HG03342 (cell line): ENCODE results near the gene CCL13.

Experiments
- ATAC-seq: cut with Tn5 transposase; IDR thresholded peaks from one replicate; pipeline ENCODE4 v1.9.1; 2021; ENCODE audit warnings: mild to moderate bottlenecking, moderate library complexity; ENCODE audit not compliant: unreplicated experiment

Gene CCL13

DNA sequence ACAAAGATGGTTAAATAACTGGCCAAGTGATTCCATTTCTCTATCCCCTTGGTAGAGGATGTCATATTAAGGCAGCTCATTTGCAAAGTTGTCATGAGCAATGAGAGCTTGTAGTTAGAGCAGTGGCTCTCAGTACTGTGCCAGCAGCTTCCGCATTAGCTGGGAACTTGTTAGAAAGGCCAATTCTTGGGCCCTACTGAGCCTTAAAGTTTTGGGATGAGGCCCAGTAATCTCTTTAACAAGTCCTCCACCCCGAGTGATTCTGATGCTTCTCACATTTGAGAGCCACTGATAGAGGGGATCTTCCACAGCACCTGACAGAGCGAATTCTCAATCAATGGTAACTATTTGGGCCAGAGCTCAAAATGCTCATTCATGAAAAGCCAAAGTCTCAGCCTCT is 26.9 kb downstream of the CCL13 start:
- ATAC-seq, result no peak

- no peak for ATAC-seq
Measured at GRCh38 chr17:34384271-34384670, 28.0 kb downstream of the CCL13 start.

DNA sequence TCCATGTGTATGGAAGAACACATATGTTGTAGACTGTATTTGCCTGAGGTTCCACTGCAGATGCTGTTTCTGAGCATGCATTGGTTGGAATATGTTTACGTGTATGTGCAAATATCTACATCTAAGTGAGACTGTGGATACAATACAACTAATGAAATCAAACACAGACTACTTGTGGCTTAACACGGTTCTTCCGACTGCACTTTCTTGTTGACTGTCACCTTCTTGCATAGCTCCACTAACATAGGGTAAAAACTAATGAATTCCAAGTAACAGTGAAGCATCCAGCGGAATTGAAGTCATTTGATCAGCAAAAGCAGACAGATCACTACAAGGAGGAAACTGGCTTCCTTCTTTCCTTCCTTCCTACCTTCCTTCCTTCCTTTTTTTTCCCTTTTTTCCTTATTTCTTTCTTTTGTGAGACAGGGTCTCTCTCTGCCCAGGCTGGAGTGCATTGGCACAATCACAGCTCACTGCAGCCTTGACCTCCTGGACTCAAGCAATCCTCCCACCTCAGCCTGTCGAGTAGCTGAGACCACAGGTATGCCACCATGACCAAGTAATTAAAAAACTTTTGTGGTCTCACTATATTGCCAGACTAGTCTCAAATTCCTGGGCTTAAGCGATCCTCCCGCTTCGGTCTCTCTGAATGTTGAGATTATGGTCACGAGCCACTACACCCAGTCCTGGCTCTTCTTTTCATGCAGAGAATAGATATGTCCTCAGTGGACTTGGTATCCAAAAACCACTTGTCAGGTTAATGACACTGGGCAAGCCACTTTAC is 28.7 kb downstream of the CCL13 start:
- no peak for ATAC-seq

DNA sequence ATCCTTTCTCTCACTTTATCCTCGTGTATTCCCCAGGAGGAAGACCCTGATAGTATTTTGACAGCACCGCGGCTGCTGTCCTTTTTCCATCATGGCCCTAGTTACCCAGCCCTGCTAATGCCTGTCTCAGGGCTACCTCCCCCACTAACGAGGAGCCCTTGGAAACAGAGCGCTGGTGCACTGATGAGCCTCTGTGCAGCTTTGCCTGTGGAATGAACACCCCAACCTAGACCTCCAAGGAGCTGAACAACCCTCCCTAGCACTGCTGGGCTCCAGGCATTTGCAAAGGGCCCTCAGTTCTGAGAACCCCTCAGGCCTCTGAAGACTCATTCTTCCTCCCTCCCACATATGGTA is 30.0 kb downstream of the CCL13 start:
- no peak for ATAC-seq

GRCh38 chr17:34386697-34387550 is 30.6 kb downstream of the CCL13 start:
- ATAC-seq, result no peak

DNA sequence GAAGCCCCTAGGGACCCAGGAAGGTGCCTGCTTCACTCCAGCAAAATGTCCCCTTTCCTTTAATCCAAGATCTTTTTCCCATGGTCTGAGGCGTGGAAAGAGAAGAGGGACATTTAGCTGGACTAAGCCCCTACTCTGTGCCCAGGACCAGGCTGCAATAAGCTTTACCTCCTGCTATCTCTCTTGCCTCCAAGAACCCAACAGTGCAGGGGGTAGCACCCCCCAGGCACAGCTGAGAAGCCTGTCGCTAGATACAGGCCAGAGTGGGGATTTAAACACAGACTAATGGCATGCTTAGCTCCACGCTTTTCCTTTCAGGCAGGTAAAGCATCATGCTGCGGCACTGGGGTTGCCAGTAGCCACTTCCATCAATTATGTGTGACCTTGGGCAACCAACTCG is 31.3 kb downstream of the CCL13 start:
- no peak for ATAC-seq

DNA sequence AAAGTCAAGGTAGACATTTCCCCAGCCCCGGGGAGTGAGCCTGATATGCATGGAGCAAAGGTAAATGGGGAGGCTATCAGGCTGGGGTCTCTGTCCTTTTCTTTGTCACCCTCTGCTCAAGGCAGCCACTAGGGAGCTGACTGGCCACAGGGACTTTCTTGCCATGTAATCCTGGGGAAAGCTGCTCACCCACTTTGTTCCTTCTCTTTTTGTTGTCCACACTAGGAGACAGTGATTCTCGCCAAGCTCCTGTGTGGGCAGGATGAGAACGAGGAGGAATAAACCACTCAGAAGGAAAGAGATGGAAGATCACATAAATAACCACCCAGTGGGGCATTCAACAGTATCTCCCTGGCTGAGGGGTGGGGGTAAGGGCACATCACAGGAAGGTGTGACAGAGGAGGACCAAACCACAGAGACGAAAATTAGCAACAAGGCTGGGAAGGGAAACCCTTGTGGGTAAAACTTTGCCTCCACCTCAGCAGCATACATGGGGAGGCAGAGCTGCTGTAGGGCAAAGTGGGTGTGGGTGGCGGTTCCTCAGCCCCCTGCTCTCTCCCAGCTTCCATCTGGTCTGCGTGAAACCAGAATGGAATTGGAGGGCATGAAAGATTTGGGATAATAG is 33.0 kb downstream of the CCL13 start:
- no peak for ATAC-seq

GRCh38 chr17:34390649-34391048 is 34.4 kb downstream of the CCL13 start:
- ATAC-seq, result no peak

- ATAC-seq, result no peak
Measured at GRCh38 chr17:34391241-34391640, 35.0 kb downstream of the CCL13 start.

GRCh38 chr17:34393401-34393800 is 37.1 kb downstream of the CCL13 start:
- ATAC-seq, result no peak

GRCh38 chr17:34397265-34397664 is 41.0 kb downstream of the CCL13 start:
- no peak for ATAC-seq

DNA sequence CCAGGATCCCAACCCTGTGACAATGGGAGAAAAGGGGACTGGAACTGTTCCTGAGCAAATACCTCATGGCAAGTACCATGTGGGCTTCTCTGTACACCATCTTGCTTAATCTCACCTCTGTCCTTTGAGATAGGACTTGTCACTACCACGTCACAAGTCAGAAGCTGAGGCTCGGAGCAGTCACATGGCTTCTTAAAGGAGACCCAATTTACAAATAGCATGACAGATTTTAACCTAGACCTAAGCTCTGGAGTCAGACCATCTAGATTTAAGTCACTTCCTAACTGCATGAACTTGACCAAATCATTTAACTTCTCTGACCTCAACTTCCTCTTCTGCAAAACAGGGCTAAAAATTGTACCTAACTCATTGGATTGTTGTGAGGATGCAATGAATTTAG is 42.7 kb downstream of the CCL13 start:
- no peak for ATAC-seq

DNA sequence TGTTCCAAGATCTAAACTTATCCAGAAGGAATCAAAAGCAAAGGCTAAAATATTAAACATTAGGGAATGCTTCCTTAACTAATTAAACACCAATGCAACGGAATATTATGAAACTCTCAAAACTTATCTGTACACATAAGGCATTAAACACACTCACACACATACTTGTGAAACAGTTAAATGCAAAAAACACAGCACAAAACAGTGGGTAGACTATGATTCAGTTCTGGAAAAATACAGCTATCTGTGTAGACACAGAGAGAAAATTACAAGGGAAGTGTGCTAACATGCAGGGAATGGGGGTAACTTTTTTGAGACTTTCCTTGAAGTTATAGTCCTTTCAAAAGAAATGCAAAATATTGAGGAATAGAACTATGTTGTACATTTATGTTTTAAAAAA is 43.4 kb downstream of the CCL13 start:
- no peak for ATAC-seq

DNA sequence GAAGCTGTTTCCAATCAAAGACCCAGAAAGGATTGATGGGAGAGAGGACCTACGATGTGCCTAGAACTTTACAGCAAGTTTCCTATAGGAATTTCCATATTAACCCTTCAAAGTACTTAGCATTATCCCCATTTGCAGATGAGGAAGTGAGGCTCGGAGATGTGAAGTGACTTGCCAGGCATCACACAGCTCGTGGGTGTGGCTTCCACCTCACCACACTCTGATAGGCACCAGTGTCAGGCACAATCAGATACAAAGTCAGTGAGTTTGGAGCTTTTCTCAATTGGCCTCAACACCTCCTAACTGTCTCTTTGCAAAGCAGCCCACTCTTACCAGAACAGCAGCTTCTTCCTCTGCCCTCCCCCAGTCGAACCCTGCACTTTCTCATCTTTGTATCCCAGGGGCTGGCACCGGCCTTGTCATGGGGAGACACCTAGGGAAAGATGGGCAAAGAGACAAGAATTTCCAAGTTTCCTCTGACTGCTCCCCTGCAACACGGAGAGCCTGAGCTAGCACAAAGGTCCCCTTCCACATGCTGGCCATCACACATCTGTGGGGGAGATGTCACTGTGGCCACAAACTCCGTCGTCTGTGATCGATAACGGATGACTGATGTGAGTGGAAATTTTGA is 44.1 kb downstream of the CCL13 start:
- no peak for ATAC-seq

DNA sequence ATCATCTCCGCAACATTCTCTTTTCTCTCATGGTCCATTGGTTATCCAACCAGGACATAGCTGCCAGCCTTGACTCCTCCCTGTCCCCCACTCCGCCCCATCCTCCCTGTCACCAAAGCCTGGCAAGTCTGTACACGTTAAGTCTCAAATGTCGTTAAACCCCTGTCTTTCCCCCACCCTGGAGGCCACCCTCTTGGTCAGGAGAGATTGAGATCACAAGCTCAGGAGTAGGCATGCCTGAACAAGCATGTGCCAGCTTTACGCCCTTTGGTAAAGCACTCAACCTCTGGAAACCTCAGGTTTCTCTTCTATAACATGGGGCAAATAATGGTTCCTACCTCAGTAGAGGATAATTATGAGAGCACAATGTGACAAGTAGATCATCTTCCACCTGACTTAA is 44.9 kb downstream of the CCL13 start:
- ATAC-seq, result no peak

DNA sequence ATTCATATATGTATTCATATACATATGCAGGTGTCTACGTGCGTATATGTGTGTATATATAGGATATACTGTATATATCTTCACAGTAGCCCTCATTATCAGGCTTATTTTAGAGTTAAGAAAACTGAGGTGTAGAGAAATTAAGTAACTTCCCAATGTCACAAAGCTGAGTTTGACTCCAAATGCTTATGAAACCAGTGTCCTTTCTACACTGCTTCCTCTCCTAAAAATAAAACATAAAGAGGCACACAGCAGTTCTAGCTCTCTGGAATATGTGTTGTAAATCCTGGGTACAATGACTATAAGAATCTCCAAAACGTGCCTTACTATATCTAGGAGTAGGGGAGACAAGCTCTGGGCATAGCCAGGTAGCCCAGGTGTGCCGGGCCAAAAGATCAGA is 46.7 kb downstream of the CCL13 start:
- no peak for ATAC-seq

DNA sequence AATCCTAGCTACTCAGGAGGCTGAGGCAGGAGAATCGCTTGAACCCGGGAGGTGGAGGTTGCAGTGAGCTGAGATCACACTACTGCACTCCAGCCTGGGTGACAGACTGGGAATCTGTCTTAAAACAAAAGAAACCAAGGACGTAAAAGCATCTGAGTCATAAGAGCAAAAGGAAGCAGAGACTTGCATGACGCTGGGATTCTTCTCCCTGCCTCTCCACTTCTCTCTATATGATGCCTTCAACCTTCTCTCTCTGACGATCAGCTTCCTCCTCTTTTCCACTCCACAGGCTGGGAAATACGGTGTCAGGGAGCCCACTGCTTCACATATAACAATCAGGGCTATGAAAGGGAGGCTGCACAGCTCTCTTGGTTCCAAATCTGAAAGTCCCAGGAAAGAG is 49.9 kb downstream of the CCL13 start:
- ATAC-seq, result no peak
